Islet precursor cell (in vitro differentiated cells): ENCODE results near the gene SLC9A6.
"Not testable (repeated sequence)": the region's sequence is repeated elsewhere in the genome, so short reads cannot be mapped to it uniquely, and the experiment has no call there.

ENCODE experiments used
- DNase-seq: peaks from one replicate; pipeline ENCODE4 v3.0.0-alpha.2; 2018

The SLC9A6 gene

DNA sequence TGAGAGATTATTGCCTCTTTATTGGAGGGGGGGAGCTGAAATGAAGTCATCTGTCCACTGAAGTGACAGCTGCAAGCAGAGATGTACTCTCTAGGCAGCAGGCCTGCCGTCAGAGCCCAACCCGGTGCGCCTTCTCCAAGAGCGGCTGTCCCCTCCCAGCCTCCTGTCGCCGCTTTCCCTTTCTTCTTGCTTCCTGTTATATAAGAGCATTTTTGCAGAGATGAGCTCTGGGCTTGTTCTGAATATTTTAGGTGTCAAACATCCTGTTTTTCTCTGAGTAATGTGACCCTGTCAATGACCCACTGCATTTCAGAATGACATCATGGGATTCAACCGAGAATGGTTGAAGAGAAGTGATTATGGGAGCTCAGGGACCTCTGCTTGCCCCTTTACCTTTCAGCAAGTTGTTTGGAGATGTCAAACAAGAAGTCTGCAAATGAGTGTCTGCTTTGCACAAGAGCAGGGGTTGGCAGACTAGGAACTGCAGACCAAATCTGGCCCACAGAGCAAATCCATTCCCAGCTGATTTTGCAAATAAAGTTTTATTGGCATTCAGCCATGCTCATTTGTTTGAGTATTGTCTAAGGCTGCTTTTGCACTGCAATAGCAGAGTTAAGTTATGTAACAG, 79.9 kb downstream of the SLC9A6 start:
- no peak for DNase-seq

DNA sequence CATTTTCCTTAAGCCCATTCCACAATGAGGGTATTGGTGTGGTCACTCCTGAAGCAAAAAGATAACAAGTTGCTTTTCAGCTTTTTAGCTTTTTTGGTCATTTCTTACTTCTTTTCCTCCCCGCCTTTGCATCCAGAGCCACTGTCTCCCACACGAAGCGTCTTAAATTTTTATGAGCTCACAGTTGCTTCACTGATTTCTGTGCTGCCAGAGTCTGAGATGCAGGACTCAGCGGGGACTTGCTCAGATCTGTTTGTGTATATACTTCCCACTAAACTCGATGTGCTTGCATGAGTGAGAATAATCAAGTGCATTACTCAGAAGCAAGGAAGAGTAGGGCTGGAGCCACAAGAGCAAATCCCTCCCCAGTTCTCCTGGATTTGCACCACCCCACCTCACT, 81.9 kb downstream of the SLC9A6 start:
- no peak for DNase-seq

GRCh38 chrX:136067966-136068365, 82.7 kb downstream of the SLC9A6 start:
- DNase-seq: no peak

GRCh38 chrX:136076942-136077341, 91.7 kb downstream of the SLC9A6 start:
- DNase-seq: no peak

DNA sequence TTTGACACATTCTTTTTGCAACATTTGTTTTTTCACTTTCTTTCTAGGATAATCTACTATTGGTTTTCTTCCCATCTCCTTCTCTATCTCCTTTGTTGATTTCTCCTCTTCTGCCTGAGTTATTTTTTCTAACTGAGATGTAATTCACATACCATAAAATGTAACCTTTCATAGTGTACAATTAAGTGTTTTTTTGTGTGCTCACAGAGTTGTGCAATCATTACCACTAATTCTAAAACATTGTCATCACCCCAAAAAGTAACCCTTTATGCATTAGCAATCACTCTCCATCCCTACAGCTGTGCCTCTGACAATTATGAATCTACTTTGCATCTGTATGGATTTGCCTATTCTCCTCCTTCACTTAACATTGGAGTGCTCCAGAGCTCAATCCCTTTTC, 95.5 kb downstream of the SLC9A6 start:
- DNase-seq: no peak

DNA sequence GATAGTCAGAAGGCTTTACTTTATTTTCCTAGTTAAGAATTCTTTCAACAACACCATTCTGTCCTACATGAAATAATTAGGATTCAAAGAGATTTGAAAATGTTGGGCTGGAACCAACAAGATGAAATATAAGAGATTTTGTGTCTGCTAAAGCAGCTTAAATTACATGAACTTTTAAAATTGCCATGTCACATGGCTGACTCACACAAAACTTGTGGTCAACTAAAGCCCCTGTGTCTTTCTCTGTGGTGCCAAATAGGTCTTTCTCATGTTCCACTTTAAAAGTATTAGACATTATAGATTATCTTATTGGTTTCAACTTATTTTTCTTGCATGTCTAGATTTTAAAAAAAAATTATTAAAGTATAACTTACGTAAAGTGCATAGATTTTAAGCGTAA, 101.3 kb downstream of the SLC9A6 start:
- no peak for DNase-seq

- DNase-seq: not testable (repeated sequence)
Measured at GRCh38 chrX:136091898-136092297, 106.7 kb downstream of the SLC9A6 start.

GRCh38 chrX:136094962-136095361, 109.7 kb downstream of the SLC9A6 start:
- no peak for DNase-seq
